Amniotic stem cell (primary cell): ENCODE measurements around the gene PRM2.
"Not testable (repeated sequence)": the region's sequence is repeated elsewhere in the genome, so short reads cannot be mapped to it uniquely, and the experiment has no call there.

Source experiments
- DNase-seq: peaks from one replicate; lab custom pipeline; 2025; lab: John Stamatoyannopoulos, UW

Gene PRM2

DNA sequence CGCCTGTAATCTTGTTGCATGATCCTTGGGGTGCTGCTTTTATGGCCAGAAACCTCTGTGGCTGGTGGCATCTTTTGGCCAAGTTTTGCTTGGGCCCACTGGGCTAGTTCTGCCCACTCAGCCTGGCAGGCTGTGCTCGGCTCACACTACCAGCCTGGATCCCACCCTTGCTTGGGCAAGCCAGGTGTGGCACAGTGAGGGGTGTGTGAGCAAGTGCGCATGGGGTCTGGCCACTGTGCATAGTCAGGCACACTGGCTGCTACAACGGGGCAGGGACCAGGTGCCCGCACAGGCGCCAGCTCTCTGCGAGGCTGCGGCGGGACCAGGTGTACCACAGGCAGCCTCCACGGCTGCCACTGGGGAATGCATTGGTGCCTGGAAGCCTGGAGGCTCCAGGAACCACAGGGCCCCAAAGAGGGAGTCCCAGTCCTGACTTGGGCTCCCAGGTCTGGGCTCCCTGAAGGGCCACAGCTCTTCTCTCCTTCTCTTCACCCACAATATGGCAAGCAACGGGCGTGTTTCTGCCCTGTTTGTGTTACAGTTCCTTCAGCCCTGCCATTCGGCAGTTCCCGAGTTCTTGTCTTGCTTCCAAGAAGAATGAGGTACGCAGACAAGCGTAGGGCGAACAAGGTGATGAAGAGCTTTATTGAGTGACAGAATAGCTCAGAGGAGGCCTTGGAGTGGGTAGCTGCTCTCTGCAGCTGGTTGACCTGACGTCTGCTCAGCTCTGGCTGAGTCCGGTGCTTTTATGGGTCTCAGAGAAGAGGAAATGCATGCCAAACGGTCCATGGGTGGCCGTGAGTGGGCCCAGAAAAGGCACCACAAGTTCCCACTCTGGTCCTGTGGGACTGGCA lies 31.6 kb upstream of the PRM2 start:
- DNase-seq, result no peak

DNA sequence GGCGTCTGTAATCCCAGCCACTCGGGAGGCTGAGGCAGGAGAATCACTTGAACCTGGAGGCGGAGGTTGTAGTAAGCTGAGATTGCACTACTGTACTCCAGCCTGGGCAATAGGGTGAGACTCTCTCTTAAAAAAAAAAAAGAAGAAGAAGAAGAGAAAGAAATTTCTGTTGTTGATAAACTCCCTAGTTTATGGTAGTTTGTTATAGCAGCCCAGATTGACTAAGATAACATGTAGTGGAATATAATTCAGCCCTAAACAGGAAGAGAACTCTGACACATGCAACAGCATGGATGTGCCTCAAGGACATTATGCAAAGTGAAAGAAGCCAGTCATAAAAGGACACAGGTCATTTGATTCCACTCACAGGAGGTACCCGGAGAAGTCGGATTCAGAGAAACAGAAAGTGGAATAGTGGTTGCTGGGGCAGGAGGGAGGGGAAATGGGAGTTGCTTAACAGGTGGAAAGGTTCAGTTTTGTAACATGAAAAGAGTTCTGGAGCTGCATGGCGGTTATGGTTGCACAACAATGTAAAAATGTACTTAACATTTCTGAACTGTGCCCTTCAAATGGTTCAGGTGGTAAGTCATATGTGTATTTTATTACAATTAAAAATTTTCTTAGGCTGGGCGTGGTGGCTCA lies 30.8 kb upstream of the PRM2 start:
- no peak for DNase-seq

DNA sequence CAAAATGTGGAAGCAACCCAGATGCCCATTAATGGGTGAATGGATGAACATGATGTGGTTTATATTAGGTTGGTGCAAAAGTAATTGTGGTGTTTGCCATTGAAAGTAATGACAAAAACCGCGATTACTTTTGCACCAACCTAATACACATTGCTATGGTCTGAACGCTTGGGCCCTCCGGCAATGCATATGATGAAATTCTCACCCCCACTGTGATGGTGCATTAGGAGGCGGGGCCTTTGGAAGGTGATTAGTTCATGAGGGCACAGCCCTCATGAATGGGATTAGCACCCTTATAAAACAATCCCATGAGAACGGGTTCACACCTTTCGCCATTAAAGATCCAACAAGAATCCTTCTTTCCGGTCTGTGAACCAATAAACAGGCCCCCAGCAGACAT lies 30.1 kb upstream of the PRM2 start:
- DNase-seq, result no peak

DNA sequence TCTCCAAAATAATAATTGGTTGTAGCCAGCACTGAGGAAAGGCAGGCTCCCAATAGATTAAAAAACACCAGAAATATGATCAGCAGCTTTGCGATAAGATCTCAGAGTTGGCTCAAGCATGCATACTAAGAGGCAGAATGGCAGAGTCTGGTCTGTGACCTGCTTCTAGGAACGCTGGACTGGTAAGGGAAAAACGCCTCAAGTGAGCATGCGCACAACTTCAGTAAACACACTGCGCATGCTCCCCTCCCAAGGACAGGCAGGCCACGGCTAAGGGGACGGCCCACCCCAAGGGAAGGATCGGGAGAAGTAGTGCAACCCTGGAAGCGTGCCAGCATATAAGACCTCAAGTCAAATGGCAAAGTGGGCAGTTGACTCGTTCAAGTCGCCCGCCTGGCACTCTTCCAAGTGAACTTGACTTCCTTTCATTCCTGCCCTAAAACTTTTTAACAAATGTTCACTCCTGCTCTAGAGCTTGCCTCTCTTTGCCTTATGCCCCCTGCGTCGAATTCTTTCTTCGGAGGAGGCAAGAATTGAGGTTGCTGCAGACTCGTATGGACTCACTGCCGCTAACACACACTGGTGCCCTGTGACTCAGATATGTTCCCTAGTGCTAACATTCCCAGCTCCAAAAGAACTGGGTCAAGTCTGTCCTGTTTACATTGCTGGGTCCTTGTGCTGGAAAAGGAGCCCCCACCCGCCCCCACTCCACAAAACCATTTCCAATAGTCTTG lies 27.3 kb upstream of the PRM2 start:
- no peak for DNase-seq

DNA sequence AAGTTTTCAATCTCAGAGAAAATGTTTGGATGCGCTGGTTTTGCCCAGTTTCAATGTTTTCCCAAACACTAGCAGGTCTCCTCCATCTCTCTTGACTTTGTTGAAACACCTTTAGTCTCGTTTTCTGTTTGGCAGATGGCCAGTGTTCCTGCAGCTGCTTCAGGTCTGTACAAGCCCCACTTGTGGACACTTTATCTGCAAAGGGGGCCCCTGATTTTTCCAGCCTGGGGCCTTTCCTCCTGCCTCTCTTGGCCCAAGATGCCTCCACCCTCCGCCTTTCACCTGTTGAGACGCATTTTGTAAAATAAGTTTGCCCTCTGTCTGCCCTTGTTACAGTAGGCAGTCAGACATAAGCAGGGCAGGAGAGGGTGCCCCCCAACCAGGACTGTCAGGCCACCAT lies 26.7 kb upstream of the PRM2 start:
- no peak for DNase-seq

DNA sequence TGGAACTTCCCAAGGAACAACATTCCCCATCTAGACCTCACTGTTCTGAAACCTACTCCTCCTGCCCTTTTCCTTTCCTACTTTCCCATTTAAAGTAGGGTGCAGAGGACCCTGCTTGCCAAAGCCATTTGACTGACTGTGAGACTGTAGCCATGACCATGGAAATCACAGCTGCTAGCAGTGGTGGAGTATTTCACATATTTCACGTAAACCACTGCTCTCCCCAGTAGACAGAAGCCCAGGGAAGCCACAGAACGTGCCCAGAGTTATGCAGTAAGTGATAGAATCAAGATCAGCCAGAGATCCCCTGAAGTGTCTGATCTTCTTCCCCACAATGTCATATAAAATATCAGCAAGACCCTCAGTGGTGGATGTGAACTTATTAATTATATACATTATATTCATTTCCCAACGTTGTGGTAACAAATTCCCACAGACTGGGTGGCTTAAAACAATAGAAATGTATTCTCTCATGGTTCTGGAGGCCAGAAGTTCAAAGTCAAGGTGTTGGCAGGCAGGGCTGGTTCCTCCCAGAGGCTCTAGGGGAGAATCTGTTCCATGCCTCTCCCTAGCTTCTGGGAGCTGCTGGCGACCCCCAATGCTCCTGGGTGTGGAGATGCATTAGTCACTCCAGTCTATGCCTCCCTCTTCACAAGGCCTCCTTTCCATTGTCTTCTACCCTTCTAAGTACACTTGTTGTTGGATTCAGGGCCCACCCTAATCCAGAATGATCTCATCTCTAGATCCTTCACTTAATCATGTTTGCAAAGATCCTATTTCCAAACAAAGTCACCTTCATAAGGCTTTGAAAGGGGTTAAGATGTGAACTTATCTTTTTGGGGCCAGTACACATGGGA lies 25.6 kb upstream of the PRM2 start:
- DNase-seq, result no peak

DNA sequence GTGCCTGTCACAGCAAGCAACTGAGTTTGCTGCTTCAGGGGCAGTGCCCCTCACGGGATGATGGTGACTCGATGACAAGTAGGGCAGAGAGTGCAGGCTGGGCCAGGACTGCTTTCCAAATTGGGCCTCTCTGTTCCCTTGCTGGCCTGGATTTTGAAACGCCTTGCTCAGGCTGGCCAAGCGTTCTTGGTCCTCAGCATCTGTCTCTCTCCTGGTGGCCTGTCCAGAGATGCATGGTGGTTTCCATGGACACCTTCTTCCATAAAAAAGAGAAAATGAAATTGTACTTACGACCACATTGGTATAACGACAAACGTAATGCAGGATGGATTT lies 24.2 kb upstream of the PRM2 start:
- no peak for DNase-seq

DNA sequence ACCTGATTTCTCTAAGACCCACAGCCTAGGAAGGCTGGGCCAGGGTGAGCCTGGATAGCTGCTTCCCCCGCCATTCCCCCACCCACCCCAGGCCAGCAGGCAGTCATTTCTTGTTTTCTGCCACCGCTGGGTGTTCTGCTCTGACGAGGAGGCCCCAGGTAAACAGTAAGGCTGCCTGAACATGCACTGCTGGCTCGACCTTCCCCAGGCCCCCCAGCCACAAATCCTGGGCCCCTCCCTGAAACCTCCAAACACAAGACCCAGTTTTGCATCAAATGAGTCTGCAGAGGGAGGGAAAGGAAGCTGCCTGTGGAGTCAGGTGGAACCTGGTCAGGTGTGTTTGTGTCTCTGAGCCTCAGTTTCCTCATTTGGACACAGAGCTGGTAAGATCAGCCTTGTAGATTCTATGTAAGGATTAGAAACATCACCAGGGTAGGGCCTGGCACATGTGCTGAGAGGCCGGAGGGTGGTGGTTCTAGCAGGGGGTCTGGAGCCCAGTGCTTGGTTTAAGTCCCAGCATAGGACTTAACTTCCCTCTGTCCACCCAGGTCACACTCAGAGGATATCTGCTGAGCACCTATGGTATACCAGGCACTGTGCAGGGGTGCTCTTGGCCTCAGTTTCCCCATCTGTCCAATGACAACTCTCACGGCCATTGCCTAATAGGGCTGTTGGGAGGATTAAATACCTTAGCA lies 23.7 kb upstream of the PRM2 start:
- DNase-seq, result no peak

DNA sequence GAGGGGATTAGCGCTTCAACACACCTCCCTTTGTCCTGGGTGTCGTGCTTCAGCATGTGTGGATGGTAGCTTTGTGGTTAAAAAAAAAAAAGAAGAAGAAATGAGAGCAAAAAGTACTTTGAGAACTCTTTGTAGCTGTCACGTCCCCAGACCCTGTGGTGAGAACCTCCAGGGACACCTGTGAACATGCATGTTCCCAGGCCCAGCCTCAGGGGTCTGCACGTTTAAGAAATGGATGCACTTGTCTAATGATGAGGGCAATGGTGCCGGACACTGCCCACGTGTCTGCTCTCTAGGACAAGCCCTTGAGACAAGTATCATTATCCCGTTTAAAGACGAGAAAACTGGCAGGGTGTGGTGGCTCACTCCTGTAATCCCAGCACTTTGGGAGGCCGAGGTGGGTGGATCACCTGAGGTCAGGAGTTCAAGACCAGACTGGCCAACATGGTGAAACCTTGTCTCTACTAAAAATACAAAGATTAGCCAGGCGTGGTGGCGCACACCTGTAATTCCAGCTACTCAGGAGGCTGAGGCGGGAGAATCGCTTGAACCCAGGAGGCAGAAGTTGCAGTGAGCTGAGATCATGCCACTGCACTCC lies 22.8 kb upstream of the PRM2 start:
- not testable (repeated sequence) for DNase-seq

DNA sequence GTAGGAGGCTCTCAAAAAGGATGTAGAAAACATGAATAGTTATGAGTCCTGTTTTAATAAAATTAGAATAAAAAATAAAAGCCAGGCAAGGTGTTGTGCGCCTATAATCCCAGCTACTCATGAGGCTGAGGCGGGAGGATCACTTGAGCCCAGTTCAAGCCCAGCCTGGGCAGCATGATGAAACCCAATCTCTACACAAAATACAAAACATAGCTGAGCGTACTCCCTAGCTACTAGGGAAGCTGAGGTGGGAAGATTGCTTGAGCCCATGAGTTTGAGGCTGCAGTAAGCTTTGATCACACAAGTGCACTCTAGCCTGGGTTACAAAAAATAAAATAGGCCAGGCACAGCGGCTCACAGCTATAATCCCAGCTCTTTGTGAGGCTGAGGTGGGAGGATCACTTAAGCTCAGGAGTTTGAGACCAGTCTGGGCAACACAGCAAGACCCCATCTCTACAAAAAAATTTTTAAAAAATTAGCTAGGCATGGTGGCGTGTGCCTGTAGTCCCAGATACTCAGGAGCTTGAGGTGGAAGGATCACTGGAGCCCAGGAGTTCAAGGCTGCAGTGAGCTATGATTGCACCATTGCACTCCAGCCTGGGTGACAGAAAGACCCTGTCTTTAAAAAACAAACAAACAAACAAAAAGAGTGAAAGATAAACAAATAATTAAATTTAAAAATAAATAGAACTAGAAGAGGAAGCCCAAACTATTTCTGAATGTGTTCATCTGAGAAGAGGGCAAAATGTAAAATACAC lies 22.0 kb upstream of the PRM2 start:
- DNase-seq, result no peak

DNA sequence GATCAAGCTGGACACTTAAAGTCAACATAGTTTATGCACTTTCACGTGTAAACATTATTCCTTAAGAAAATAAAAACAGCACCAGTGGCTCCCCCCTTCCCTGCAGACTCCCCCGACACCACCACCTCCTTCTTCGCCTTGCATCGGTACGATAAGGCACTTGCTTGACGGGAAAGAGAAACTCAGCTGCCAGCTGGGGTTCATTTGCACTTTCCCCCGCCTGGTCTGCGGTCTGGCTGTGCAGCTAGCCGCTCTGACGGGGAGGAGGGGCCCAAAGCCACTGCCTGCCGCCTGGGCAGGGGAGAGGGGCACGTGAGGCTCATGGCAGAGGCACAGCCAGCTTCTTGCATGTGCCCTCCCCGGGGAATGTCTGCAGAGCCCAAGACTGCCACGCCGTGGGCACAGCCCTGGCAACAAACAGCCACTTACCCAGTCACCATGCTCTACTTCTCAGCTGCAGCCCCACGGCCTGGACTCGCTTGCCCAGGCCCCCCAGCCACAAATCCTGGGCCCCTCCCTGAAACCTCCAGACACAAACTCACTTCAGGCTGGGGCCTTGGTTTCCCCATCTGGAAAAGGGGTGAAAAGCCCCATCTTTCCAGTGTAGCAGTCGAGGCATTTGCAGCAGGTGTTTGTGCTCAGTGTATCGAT lies 21.3 kb upstream of the PRM2 start:
- no peak for DNase-seq

DNA sequence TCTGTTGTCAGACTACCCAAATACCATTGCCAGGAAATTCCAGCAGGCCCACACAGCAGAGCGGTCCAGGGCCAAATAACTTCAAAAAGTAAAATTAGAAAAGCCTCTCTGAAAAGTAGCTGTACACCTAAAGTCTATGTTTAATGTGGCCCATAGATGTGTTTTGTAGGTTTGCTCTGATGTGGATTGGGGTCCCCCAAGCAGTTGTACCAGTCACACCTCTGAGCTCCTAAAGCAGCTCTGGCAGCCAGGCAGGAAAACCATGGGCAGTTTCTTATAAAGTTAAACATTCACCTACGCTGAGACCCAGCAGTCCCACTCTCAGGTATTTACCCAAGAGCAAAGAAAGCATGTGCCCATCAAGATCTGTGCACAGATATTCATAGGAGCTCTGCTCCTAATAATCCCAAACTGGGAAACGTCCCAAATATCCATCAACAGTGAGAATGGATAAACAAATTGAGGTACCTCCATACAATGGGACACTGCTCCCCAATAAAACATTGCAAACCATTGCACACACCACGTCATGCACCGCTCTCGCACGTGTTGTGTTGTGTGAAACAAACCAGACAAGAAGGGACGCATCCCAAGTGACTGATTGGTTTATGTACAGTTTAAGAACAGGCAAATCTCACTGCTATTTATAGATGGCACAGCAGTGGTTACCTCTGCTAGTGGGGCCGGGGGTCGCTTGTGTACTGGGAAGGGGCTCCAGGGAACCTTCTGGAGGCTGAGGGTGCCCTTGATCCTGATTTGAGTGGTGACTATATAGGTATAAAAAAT lies 20.6 kb upstream of the PRM2 start:
- no peak for DNase-seq

DNA sequence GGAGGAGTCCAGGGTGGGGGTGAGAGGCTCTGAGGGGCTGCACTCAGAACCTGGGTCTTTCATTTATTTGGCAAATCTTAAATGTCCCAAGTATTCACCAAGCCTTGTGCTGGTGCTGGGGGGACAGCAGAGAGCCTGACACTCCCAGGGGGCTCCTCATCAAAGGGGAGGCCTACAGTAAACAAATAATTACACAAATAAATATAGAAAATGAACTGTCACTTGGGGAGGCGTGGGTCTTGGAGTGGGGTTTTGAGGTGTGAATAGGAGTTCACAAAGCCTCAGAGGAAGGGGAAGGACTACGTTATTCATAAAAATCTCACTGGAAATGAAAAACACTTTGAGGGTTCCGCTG lies 20.0 kb upstream of the PRM2 start:
- DNase-seq, result no peak

DNA sequence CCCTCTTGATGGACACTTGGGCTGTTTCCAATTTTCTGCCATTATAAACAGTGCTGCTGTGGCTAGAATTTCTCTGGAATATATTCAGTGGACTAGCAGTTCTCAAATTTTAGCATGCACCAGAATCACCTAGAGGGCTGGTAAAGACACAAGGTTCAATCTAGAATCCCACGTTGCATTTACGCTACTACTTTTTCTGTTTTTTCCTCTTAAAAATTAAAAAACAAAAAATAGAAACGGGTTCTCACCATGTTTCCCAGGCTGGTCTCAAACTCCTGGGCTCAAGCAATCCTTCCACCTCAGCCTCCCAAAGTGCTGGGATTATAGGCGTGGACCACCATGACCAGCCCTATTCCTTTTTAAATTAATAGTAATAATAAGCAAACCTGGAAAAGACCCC lies 19.4 kb upstream of the PRM2 start:
- DNase-seq, result no peak

DNA sequence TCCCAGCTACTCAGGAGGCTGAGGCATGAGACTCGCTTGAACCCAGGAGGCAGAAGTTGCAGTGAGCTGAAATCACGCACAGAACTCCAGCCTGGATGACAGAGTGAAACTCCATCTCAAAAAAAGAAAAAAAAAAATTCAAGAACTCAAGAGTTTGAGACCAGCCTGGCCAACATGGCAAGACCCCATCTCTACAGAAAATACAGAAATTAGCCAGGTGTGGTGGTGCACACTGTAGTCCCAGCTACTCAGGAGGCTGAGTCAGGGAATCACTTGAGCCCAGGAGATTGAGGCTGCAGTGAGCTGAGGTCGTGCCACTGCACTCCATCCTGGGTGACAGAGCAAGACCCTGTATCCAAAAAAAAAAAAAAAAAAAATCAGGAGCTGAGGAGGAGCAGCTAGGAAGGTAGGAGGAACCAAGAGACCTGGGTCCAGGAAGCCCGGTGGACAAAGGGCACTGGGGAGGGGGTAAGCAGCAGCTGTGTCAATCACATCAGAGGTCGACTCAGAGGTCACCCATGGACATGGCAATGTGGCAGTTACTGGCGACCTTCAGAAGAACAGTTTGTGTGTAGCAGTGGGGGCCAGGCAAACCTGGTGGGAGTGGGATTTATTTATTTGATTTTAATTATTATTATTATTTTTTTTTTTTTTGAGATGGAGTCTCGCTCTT lies 15.9 kb upstream of the PRM2 start:
- DNase-seq, result no peak

DNA sequence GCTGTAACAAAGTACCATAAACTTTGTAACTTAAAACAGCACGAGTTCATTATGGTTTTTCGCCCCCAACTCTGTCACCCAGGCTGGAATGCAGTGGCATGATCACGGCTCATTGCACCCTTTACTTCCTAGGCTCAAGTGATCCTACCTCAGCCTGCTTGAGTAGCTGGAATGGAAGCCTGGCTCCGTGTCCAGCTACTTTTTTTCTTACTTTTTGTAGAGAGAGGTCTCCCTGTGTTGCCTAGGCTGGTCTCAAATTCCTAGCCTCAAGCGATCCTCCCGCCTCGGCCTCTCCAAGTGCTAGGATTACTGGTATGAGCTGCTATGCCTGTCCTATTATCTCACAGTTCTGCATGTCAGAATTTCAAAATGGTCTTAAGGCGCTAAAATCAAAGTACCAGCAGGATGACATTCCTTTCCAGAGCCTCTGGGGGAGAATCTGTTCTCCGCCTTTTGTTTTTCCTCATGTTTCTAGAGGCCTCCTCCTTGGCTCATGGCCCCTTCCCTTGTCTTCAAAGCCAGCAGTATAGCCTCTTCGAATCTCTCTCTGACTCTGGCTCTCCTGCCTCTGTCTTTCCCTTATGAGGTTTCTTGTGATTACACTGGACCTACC lies 14.9 kb upstream of the PRM2 start:
- DNase-seq, result no peak

DNA sequence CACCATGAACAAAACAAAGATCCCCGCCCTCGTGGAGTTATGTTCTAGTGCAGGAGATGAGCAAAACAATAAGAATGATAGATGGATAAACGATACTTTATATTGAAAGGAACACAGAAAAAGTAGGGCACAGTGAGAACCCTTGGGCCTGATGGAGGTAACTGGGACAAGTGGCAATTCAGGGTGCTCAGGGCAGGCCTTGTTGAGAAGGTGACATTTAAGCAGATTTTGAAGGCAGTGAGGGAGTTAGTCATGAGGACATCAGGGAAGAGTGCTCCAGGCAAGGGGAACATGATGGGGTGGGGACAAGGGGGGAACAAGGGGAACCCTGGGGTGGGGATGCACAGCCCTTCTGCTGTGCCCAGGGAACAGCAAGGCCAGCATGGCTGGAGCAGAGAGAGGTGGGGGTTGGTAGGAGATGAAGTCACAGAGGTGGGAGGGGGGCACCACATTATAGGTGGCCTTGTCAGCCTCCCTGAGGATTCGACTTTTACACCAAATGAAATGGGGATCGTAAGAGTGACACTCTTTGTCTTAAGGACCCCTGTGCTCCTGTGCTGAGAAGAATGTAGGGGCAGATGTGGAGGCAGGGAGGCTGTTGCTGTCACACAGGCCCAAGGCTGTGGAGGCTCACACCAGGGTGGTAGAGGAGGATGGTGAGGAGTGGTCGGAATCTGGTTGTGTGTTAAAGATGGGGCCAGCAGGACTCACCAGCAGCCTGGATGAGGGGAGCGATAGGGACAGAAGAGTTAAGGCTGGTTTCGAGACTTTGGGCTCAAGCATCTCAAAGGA lies 14.0 kb upstream of the PRM2 start:
- DNase-seq, result no peak
